ENCODE data around the gene MTX2.
A peak's percentile ranks its signal among the peaks of the same experiment; 100 is the strongest.
"Not testable (repeated sequence)": the region's sequence is repeated elsewhere in the genome, so short reads cannot be mapped to it uniquely, and the experiment has no call there.

The MTX2 gene

DNA sequence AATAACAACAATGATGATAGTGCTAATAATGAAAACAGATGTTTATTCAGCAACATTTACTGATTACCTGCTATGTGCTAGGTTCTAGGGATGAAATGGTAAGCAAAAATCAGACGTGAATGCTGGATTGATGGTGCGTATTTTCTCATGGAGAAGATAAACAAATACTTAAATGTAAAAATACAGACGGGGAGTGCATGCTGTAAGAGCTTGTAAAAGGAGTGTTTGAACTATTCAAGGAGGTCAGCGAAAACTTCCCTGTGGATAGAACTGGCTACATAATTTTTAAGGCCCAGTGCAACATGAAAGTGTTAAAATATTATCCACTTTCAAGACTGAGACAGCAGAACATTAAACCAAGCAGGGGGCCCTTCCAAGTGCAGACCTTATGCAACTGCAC is 22.1 kb downstream of the MTX2 start:
- FAIRE-seq: no peak

DNA sequence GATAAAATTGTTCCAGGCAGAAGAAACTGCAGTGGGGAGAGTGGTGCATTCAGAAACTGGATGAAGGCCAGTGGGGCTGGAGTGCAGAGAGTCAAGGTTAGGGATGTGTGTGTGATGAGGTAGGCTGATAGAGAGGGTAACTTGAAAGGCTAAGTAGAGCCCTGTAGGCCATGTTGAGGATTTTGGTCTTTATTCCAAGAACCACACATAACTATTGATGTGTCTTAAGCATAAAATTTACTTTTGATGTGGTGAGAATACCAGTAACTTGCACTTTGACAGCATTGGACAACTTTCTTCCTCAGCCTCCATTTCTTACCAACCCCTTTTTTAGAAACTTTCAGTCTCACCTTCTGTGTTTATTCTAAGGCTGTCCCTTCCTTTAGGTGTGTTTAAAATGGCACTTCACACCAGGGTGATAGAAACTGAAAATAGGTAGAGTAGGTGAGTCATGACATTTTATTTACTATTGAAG is 22.6 kb downstream of the MTX2 start:
- FAIRE-seq: no peak

DNA sequence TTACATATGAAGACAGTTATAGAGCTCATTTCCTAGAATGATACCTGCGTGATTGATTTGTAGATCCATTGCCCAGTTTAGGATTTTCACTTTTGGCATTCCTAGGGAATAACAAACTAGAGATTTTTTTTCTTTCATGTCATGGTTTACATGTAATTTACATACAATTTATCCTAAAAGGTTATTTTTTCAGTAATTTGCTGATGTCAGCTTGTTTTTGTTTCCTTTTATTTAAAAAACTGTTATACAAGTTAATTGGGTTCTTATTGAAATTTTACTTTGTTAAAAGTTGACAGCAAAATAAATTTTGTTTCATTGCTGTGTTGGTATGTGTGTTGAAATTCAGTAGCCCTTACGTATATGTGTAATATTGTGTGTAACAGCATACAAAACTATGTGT is 23.4 kb downstream of the MTX2 start:
- FAIRE-seq: no peak

DNA sequence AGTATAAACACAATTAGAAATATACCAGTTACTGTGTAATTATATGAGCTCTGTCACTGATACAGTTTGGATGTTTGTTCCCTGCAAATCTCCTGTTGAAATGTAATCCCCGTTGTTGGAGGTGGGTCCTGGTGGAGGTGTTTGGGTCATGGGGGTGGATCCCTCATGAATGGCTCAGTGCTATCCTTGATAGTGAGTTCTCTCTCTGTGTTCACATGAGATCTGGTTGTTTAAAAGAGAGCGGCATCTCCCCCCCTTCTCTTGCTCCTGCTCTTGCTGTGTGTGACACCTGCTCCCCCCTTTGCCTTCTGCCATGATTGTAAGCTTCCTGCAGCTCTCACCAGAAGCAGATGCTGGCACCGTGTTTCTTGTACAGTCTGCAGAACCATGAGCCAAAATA is 24.1 kb downstream of the MTX2 start:
- FAIRE-seq: no peak

DNA sequence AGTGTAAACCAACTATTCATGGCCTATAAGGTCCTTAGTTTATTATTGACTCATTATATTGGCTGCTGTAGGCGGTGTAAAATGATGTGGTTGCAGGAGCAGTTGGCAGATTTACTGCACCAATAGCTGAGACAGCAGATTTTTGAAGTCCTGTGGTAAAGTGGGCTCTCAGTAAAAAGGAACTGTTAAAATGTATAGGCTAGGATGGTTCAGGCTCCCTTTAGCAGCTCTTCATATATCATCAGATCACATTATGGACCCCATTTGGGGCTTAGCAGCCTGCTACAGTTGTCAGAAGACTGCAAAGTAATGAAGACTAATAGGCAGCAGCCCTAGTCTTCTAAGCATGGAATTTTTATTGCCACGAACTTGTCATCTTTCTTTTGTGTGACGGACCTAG is 27.8 kb downstream of the MTX2 start:
- FAIRE-seq: no peak

DNA sequence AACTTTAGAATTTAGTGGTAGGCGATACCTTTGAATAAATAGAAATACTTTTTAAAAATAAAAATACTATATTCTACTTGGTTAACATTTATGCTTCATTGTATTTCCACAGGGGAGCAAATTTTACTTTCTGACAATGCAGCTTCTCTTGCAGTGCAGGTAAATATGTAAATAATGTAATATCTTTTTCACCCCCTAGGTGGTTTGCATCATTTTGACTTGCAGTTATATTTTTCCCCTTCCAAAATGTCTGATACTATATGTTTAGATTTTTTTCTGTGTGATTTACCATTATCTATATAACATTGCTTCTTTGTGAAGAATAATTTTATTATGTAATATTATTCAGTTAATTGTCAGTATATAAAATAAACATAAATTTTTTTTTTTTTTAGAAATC is 28.5 kb downstream of the MTX2 start:
- peak; percentile 60 for FAIRE-seq

DNA sequence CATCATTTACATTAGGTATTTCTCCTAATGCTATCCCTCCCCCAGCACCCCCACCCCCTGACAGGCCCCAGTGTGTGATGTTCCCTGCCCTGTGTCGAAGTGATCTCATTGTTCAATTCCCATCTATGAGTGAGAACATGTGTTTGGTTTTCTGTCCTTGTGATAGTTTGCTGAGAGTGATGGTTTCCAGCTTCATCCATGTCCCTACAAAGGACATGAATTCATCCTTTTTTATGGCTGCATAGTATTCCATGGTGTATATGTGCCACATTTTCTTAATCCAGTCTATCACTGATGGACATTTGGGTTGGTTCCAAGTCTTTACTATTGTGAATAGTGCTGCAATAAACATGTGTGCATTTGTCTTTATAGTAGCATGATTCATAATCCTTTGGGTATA is 36.8 kb downstream of the MTX2 start:
- FAIRE-seq: not testable (repeated sequence)

DNA sequence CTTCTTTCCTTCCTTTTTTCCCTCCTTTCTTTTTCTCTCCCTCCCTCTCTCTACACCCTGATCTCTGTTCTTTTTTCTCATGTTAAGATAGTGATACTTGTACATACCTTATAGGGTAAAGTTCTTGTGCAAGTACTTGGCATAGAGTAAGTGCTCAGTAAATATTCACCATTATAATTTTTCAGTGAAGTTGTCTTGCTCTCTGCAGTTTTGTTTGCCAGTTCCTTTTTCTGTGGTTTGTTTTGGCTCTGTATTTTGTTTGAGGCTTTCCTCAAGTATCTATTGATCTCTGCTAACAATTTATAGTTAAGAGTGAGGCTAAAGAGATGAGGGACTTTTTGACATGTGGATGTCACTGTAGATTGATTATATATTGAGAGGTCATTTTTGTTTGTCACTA is 48.0 kb downstream of the MTX2 start:
- no peak for FAIRE-seq

DNA sequence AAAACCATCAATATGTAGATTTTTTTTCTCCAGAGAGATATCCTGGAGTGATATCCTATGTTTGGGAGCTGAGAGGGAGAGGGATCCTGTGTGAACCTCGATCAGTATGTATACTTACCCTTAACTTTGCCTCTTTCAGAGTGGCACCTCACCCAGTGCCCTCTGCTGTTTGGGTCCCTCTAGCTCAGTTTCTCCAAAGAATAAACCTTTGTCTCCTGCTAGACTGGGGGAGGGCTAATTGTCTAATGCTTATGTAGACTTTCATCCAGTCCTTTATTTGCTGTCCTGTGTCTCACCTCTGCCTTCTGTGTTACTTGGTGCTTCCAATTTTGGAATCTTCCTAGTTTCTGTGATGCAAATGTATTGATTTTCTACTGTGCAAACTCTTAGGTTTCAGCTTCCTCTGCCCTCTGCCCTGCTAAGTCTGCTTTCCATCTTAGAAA is 48.4 kb downstream of the MTX2 start:
- FAIRE-seq: no peak

DNA sequence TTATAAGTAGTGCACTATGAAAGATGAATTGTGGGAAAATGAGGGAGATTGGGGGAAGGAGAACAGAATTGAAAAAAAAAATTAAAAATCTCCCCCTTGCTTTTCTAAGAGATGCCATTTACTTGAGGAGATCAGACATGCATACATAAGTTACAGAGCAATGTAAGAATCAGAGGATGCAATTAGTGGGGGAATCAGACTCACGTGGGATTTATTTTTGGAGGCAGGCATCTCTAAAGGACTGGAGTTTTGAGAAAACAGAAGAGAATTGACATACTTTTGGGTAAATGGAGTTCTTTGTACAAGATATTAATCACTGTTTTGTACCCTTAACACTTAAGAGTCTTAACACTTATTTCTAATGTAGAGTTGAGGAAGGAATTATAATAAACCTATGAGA is 52.7 kb downstream of the MTX2 start:
- FAIRE-seq: no peak

DNA sequence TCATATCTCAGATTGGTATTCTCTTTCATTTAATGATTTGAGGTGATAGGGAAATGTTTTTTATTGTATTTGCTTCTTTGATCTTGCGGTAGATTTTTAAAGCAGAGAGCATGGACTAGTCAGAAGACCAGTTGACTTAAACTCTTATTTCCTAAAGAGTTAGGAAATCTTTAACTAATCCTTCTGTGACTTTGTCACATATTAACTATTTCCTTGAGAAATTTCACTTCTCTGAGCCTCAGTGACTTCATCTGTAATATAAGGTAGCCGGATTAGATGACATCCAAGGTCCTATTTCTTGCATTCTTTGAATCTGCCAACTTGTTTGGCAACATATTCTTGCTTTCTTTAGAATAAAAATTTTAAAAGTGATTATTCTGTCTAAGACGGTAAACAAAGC is 55.6 kb downstream of the MTX2 start:
- no peak for FAIRE-seq

DNA sequence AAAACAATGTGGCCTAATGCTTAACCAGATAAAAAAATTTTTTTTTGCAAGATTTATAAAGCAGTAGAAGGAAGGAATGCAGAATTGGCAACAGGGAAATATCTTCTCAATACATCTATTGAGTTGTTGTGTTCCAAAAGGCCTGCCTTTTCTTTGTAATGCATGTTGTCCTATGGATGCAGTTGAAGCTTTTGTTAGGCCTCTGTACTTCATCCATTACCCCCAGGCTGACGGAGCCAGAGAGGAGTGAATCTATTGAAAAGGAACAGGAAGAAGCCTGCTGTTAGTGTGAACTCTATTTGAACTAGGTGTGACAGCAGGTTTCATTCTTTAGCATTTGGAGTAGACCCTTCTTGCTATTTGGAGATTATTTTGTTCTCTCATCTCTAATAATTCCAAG is 56.5 kb downstream of the MTX2 start:
- FAIRE-seq: no peak

DNA sequence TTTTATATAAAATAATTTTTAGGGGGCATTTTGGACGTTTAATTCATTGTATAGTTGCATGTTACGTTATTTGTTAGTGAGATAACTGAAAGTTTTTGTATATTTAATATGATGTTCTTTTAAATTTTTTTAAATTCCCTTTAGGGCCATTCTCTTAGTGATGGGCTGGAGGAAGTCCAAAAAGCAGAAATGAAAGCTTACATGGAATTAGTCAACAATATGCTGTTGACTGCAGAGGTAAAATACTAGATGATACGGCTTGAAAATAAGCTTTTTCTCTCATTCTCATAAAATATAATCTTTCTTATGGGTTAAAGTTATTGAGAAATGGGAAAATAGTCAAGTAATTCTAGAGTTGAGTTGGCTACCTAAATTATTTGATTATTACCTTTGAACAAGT is 58.9 kb downstream of the MTX2 start:
- FAIRE-seq: no peak

DNA sequence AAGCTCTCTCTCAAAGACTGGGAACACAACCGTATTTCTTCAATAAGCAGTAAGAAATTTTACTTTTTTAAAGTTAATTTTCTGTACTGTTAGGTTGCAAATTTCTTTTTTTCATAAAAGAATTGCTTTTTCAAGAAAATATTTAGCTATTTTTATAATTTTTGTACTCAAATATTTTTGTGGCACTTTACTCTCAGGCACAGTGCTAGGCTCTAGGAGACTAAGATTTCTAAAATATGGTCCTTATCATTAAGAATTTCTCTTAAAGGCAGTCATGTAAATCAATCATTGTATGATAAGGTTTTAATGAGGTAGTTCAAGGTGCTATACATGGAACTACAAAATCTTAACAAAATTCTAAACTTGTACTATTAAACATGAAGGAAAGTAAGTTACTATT is 61.4 kb downstream of the MTX2 start:
- no peak for FAIRE-seq

DNA sequence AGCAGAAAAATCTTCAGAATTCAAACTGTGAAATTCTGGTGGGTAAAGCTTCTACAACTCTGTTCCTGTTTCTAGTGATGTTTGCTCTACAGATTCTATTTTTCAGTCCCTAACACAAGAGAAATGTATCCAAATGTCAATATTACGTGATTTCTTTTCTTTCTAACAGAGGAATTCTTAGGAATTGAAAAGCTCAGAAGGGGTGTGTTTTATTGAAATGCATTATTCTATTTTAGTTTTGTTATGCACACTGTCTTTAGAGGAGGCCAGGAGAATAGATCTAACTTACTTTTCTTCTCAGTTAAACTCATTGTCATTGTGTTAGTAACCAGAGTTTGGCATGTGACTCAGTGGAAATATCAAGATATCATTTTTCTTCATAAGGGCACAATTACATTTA is 62.4 kb downstream of the MTX2 start:
- no peak for FAIRE-seq

DNA sequence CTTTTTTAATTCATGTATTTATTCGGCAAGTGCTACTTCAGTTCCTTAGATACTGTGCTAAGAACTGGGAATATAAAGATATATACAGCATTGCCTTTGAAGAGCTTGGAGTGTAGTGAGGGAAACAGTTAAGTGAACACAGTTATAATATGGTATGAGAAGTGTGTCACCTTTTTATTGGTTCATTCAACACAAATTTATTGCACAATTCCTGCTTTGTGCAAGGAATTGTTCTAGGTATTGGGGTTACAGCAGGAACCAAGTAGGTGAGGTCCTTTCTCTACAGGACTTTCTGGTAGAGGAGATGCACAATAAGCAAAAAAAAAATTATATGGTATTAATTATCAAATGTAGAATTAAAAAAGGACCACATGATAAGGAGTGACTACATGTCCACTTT is 65.5 kb downstream of the MTX2 start:
- FAIRE-seq: no peak

DNA sequence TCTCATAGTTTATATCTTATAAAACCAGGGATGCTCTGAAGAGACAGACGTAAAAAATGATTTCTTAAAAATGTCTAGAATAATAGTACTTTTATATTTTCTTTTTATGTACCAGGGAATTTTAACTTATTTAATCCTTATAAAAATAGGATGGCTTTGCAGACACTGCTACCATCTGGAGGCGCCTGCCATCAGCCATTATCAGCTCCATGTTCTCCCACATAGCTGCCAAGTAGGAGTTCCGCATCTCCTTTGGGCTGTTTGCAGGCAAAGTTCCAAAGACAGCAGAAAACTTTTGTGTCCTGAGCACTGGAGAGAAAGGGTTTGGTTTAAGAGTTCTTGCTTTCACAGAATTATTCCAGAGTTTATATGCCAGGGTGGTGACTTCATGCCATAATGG is 69.2 kb downstream of the MTX2 start:
- no peak for FAIRE-seq

DNA sequence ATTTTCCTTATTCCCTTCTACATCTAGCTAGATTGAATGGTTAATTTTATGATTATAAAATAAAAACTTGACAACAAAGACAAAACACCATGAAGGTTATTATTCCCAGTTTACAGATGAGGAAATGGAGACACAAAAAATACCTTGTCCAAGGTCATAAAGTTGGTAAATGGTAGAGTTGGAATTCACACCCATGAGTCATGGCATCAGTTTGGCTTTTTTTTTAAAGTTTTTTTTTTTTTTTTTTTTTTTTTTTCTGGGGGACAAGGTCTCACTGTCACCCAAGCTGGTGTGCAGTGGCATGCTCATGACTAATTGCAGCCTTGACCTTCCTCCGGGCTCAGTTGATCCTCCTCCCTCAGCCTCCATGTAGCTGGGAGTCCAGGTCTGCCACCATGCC is 70.0 kb downstream of the MTX2 start:
- FAIRE-seq: no peak

DNA sequence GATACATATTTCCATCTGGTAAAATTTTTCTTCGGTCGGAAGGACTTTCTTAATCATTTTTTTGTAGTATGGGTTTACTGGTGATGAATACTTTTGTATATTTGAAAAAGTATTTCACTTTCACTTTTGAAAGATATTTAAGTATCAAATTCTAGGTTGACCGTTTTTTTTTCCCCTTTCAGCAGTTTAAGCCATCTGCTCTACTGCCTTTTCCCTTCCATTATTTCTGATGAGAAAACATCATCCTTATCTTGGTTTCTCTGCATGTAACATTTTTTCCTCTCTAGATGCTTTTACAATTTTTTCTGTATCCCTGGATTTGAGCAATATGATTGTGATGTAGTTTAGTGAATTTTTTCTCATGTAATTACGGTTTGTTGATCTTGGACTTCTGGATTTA is 87.0 kb downstream of the MTX2 start:
- no peak for FAIRE-seq

DNA sequence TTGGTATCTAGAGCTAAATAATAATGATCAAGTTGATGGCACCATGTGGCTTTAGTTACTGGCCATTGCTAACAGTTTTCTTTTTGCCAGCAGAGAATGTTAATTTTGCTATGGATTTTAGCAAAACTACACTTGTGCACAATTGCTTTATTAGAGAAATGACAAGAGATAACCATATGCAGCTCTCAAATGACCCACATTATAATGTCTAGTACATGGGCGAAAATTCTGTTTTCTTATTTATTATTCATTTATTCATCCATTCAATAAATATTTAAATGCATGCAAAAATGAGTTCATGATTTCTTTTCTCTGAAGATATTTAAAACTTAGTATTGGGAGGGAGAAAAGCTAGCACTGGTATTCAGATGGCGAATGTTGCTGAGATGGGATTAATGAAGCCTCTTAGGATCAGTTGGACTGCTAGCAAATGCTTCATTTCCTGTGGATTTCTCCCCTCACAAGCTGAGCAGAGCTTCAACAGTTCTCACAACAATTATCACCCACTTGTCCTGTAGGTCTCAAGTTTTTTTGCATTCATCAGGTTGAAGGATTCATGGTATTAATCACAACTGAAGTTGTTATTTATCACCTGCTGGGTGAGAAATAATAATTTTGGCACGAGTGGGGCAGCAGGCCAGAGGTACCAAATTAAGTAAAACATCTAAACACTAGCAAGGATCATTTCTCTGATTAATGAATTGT is 95.2 kb downstream of the MTX2 start:
- FAIRE-seq: no peak

DNA sequence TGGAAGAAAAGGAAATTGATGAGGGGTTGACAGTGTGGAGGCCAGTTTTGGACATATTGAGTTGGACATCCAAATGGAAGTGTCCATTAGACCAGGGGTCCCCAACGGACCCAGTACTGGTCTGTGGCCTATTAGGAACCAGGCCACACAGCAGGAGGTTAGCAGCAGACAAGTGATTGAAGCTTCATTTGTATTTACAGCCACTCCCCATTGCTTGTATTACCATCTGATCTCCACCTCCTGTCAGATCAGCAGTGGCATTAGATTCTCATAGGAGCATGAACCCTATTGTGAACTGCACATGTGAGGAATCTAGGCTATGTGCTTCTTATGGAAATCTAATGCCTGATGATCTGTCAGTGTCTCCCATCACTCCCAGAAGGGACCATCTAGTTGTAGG is 99.1 kb downstream of the MTX2 start:
- FAIRE-seq: no peak

DNA sequence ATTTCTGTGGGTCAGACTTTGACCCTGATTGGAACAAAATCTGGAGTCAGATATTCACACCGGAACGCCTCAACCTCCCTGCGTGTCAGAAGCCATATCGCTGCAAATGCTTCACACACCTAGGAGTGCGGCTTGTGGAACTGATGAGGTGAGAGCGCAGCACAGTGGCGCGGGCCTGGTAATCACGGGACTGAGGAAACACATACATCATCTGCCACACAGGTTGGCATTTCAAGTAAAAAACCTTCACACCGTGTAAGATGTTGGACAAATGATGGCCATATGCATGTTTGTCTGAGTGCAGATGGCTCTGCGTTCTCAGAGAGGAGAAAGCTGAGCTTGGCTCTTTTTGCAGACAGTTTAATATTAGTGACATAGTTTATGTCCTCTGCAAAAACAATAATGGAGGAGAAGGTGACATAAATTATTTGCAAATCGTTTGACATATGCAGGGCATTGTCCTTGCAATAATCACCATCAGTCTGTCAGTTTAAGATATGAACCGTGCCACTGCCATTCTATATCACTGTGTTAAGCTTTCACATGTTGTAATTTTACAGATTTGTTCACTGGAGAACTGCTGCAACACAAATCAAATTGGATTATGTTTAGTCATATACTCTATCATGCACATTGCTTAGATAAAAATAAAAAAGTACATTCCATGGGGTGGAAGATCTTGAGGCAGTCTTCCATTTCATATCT is 101.4 kb downstream of the MTX2 start:
- FAIRE-seq: no peak

DNA sequence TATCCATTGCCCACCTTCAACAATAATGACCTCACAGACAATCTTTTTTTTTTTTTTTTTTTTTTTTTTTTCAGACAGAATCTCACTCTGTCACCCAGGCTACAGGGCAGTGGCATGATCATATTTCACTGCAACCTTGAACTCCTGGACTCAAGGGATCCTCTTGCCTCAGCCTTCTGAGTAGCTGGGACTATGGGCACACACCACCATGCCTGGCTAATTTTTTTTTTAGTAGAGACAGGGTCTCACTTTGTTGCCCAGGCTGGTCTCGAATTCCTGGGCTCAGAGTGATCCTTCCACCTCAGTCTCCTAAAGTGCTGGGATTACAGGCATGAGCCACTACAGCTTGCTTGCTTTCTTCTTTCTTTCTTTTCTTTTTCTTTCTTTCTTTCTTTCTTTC is 103.9 kb downstream of the MTX2 start:
- FAIRE-seq: not testable (repeated sequence)

DNA sequence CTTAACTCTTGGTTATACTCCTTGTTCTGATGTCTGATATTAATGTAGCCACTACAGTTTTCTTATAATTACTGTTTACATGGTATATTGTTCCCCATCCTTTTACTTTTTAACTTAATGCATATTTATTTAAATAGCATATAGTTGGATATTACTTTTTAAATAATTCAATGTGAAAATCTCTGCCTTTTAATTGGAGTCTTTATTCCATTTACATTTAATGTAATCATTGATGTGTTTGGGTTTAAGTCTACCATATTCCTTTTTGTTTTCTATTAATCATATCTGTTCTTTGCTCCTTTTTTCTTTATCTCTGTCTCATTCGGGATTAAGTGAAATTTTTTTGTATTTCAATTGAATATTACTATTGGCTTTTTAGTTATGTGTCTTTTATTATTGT is 109.1 kb downstream of the MTX2 start:
- no peak for FAIRE-seq

DNA sequence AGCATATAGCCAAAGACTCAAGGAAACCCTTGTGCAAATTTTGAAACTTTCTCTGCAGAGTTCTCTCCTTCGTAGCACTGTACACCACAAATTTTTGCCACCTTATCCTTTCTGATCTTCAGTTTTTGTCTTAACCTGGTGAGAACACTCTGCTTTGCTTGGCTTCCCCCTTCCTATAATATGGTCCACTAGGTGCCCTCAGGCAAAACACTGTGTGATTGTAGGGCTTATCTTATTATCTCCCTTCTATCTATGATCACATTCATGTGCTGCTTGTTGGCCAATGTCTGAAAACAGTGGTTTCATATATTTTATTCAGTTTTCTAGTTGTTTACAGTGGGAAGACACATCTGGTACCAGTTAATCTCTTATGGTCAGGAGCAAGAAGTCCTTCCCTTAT is 111.1 kb downstream of the MTX2 start:
- FAIRE-seq: no peak
